ENCODE measurements around the gene TCERG1.

TCERG1 gene

DNA sequence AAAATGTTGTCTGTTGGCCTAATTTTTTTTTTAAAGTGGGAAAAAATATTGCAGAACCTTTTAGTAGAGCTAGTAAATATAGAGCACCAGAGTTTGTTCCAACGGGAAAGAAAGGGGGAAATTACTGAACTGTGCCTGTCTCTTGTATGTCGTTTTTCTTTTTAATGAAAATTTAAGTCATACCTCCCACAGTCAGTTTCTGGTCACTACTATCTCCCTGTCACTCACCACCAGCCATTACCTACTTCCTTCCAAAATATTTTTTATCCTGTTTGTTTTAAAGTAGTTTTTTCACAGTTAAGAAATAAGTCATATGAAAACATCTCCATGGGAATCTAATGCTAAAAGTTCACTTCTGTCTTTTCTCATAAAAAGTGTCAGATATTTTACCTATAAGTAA is 47.5 kb downstream of the TCERG1 start:
- Histone ChIP-seq H3K4me1 (ENCODE audit: insufficient read depth, low read length) (no peaks in the 10 kb centered on the region), H3K4me3 (ENCODE audit: low read depth in 1 of 2, low read length in 2 of 2) (no peak overlapping the region), H3K36me3 (ENCODE audit: insufficient read depth, low read length) (peaks cover 13% of the 10 kb centered on the region)

GRCh38 chr5:146499680-146500079 is 52.5 kb downstream of the TCERG1 start:
- no peaks in the 10 kb centered on the region for H3K27me3 ChIP-seq (ENCODE audit: control insufficient read depth in 1 of 2, insufficient read depth in 2 of 2, low read length in 2 of 2)
- H3K9me3 ChIP-seq (ENCODE audit: low read length): no peaks in the 10 kb centered on the region
- H3K9ac ChIP-seq (ENCODE audit: low read length): no peak overlapping the region
- H3K4me1 ChIP-seq (ENCODE audit: insufficient read depth, low read length): no peaks in the 10 kb centered on the region
- peaks cover 13% of the 10 kb centered on the region for H3K36me3 ChIP-seq (ENCODE audit: insufficient read depth, low read length)
- no peak overlapping the region for H3K4me3 ChIP-seq (ENCODE audit: low read depth in 1 of 2, low read length in 2 of 2)
- H3K27ac ChIP-seq (ENCODE audit: low read depth, low read length): no peak overlapping the region

More for the DNA sequence above, 47.5 kb downstream of the TCERG1 start:
- Histone ChIP-seq H3K27ac (ENCODE audit: low read depth, low read length) (no peak overlapping the region), H3K9me3 (ENCODE audit: low read length) (no peaks in the 10 kb centered on the region), H3K27me3 (ENCODE audit: control insufficient read depth in 1 of 2, insufficient read depth in 2 of 2, low read length in 2 of 2) (no peaks in the 10 kb centered on the region), H3K9ac (ENCODE audit: low read length) (no peak overlapping the region)

DNA sequence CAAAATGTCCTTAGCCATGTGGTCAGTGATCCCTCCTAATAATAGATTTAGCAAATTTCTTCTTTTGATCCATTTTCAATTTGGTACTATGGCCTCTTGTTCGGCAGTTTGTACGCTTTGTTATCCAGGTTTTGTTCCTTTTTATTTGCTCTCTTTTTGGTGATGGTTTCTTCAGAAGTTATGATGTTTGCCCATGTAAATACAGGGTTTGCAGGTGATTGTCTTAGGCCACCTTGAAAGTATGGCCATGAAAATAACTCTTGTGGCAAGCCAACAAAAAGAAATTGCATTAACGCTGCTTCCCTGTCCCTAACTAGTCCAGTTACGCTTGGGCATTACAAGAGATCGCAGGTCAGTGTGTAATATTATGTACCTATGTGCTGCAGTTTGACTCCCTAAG is 60.3 kb downstream of the TCERG1 start:
- peaks cover 48% of the 10 kb centered on the region for H3K36me3 ChIP-seq (ENCODE audit: insufficient read depth, low read length)
- H3K27ac ChIP-seq (ENCODE audit: low read depth, low read length): no peak overlapping the region
- H3K27me3 ChIP-seq (ENCODE audit: control insufficient read depth in 1 of 2, insufficient read depth in 2 of 2, low read length in 2 of 2): no peaks in the 10 kb centered on the region
- H3K9ac ChIP-seq (ENCODE audit: low read length): no peak overlapping the region
- H3K4me3 ChIP-seq (ENCODE audit: low read depth in 1 of 2, low read length in 2 of 2): no peak overlapping the region
- H3K9me3 ChIP-seq (ENCODE audit: low read length): no peaks in the 10 kb centered on the region
- H3K4me1 ChIP-seq (ENCODE audit: insufficient read depth, low read length): no peaks in the 10 kb centered on the region

- H3K4me1 ChIP-seq (ENCODE audit: insufficient read depth, low read length): no peaks in the 10 kb centered on the region
- no peaks in the 10 kb centered on the region for H3K9me3 ChIP-seq (ENCODE audit: low read length)
- no peak overlapping the region for H3K4me3 ChIP-seq (ENCODE audit: low read depth in 1 of 2, low read length in 2 of 2)
- no peaks in the 10 kb centered on the region for H3K27me3 ChIP-seq (ENCODE audit: control insufficient read depth in 1 of 2, insufficient read depth in 2 of 2, low read length in 2 of 2)
- peaks cover 41% of the 10 kb centered on the region for H3K36me3 ChIP-seq (ENCODE audit: insufficient read depth, low read length)
- H3K27ac ChIP-seq (ENCODE audit: low read depth, low read length): no peak overlapping the region
- H3K9ac ChIP-seq (ENCODE audit: low read length): no peak overlapping the region
These were observed 63.5 kb downstream of the TCERG1 start for GRCh38 chr5:146510559-146511125.

GRCh38 chr5:146513462-146513861 is 66.3 kb downstream of the TCERG1 start:
- Histone ChIP-seq H3K9ac (ENCODE audit: low read length) (no peak overlapping the region), H3K27me3 (ENCODE audit: control insufficient read depth in 1 of 2, insufficient read depth in 2 of 2, low read length in 2 of 2) (no peaks in the 10 kb centered on the region), H3K4me1 (ENCODE audit: insufficient read depth, low read length) (no peaks in the 10 kb centered on the region), H3K9me3 (ENCODE audit: low read length) (no peaks in the 10 kb centered on the region), H3K27ac (ENCODE audit: low read depth, low read length) (no peak overlapping the region), H3K36me3 (ENCODE audit: insufficient read depth, low read length) (peaks cover 18% of the 10 kb centered on the region), H3K4me3 (ENCODE audit: low read depth in 1 of 2, low read length in 2 of 2) (no peak overlapping the region)

DNA sequence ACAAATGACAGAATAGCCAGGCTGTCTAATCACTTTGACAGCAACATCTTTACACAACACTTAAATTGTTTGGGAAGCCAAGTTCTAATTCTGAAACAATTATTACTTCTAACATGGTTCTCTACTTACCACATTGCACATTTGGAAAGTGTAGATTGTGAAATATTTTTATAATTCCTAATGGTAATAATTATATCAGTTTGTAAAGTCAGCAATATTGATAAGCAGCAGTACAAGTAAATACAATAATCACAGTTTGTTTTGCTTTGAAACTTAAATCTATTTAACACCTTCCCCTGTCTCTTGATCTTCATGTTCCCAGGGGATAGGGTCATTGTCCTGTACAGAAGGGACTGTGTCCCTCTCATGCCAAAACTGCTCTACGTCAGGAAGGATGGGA is 67.4 kb downstream of the TCERG1 start:
- H3K9ac ChIP-seq (ENCODE audit: low read length): no peak overlapping the region
- no peaks in the 10 kb centered on the region for H3K4me1 ChIP-seq (ENCODE audit: insufficient read depth, low read length)
- peaks cover 12% of the 10 kb centered on the region for H3K36me3 ChIP-seq (ENCODE audit: insufficient read depth, low read length)
- no peaks in the 10 kb centered on the region for H3K9me3 ChIP-seq (ENCODE audit: low read length)
- no peaks in the 10 kb centered on the region for H3K27me3 ChIP-seq (ENCODE audit: control insufficient read depth in 1 of 2, insufficient read depth in 2 of 2, low read length in 2 of 2)
- H3K27ac ChIP-seq (ENCODE audit: low read depth, low read length): no peak overlapping the region
- no peak overlapping the region for H3K4me3 ChIP-seq (ENCODE audit: low read depth in 1 of 2, low read length in 2 of 2)

GRCh38 chr5:146515473-146516150 is 68.5 kb downstream of the TCERG1 start:
- H3K36me3 ChIP-seq (ENCODE audit: insufficient read depth, low read length): peaks cover 4% of the 10 kb centered on the region

DNA sequence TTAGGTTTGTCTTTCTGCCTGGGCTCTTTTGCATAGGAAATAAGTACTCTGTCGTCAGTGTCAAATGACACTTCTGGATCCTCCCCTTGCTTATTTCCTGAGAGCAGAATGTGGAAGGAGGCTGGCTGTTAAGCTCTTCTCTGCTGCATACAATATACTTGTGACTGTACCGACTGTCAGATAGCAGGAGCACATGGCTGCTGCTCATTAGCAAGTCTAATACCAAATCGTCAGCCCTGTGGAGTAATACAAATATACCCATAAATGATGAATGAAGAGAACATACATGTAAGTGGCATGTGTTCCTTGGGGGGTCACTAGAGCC is 69.0 kb downstream of the TCERG1 start, which contains the start of gene GPR151:
Gene GPR151 (minus strand): TSS at position 40 of the 325 bp plus-strand sequence. CDS start 77 bp downstream, outside the sequence.
- H3K9ac ChIP-seq (ENCODE audit: low read length): no peak within 1 kb of the TSS
- H3K4me3 ChIP-seq (ENCODE audit: low read depth in 1 of 2, low read length in 2 of 2): no peak within 1 kb of the TSS
- H3K9me3 ChIP-seq (ENCODE audit: low read length): no peaks in the 10 kb centered on the region
- H3K4me1 ChIP-seq (ENCODE audit: insufficient read depth, low read length): no peaks in the 10 kb centered on the region
- H3K27me3 ChIP-seq (ENCODE audit: control insufficient read depth in 1 of 2, insufficient read depth in 2 of 2, low read length in 2 of 2): no peaks in the 10 kb centered on the region
- no peak within 1 kb of the TSS for H3K27ac ChIP-seq (ENCODE audit: low read depth, low read length)
- H3K36me3 ChIP-seq (ENCODE audit: insufficient read depth, low read length): no peaks in the 10 kb centered on the region

More at GRCh38 chr5:146515473-146516150, 68.5 kb downstream of the TCERG1 start:
- Histone ChIP-seq H3K9ac (ENCODE audit: low read length) (no peak overlapping the region), H3K27me3 (ENCODE audit: control insufficient read depth in 1 of 2, insufficient read depth in 2 of 2, low read length in 2 of 2) (no peaks in the 10 kb centered on the region), H3K4me3 (ENCODE audit: low read depth in 1 of 2, low read length in 2 of 2) (no peak overlapping the region), H3K4me1 (ENCODE audit: insufficient read depth, low read length) (no peaks in the 10 kb centered on the region), H3K9me3 (ENCODE audit: low read length) (no peaks in the 10 kb centered on the region), H3K27ac (ENCODE audit: low read depth, low read length) (no peak overlapping the region)

DNA sequence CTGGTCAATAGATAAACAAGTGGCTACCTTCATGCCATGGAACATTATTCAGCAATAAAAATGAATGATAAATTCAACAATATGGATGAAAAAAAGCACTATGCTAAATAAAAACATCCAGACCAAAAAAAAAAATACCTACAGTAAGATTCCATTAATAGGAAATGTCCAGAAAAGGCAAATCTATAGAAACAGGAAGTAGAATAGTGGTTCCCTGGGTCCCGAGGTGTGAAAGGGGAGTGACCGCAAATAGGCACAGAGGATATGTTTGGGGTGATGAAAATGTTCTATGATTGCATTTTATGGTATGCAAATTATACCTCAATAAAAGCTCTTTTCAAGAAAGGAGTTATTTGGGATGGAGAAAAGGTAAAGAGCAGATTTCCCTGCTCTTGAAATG is 72.4 kb downstream of the TCERG1 start:
- no peak overlapping the region for H3K4me3 ChIP-seq (ENCODE audit: low read depth in 1 of 2, low read length in 2 of 2)
- no peak overlapping the region for H3K27ac ChIP-seq (ENCODE audit: low read depth, low read length)
- no peaks in the 10 kb centered on the region for H3K4me1 ChIP-seq (ENCODE audit: insufficient read depth, low read length)
- no peaks in the 10 kb centered on the region for H3K36me3 ChIP-seq (ENCODE audit: insufficient read depth, low read length)
- no peaks in the 10 kb centered on the region for H3K27me3 ChIP-seq (ENCODE audit: control insufficient read depth in 1 of 2, insufficient read depth in 2 of 2, low read length in 2 of 2)
- H3K9ac ChIP-seq (ENCODE audit: low read length): no peak overlapping the region
- H3K9me3 ChIP-seq (ENCODE audit: low read length): no peaks in the 10 kb centered on the region

DNA sequence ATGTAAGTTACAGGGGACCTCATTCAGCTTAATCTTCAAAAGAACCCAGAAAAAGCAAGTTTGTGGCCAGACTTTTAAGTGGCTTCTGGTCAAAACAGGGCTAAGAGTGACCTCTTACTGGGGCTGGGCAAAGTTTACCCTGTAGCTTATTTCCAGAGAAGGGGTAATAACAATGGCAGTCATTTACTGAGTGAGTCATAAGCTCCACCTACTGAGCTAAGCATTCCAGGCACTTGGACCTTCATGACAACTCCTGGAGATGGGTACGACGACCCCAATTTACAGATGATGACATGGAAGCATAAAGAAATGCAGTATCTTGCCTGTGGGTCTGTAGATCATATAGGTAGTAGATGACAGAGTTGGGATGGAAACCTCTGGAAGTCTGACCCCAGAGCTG is 73.6 kb downstream of the TCERG1 start:
- Histone ChIP-seq H3K4me3 (ENCODE audit: low read depth in 1 of 2, low read length in 2 of 2) (no peak overlapping the region), H3K27ac (ENCODE audit: low read depth, low read length) (no peak overlapping the region), H3K9me3 (ENCODE audit: low read length) (no peaks in the 10 kb centered on the region)

GRCh38 chr5:146521403-146522106 is 74.4 kb downstream of the TCERG1 start:
- no peaks in the 10 kb centered on the region for H3K27me3 ChIP-seq (ENCODE audit: control insufficient read depth in 1 of 2, insufficient read depth in 2 of 2, low read length in 2 of 2)

More for the DNA sequence above, 73.6 kb downstream of the TCERG1 start:
- Histone ChIP-seq H3K9ac (ENCODE audit: low read length) (no peak overlapping the region), H3K4me1 (ENCODE audit: insufficient read depth, low read length) (no peaks in the 10 kb centered on the region), H3K36me3 (ENCODE audit: insufficient read depth, low read length) (no peaks in the 10 kb centered on the region), H3K27me3 (ENCODE audit: control insufficient read depth in 1 of 2, insufficient read depth in 2 of 2, low read length in 2 of 2) (no peaks in the 10 kb centered on the region)

More at GRCh38 chr5:146521403-146522106, 74.4 kb downstream of the TCERG1 start:
- Histone ChIP-seq H3K27ac (ENCODE audit: low read depth, low read length) (no peak overlapping the region), H3K9me3 (ENCODE audit: low read length) (no peaks in the 10 kb centered on the region), H3K36me3 (ENCODE audit: insufficient read depth, low read length) (no peaks in the 10 kb centered on the region), H3K4me1 (ENCODE audit: insufficient read depth, low read length) (no peaks in the 10 kb centered on the region), H3K9ac (ENCODE audit: low read length) (no peak overlapping the region), H3K4me3 (ENCODE audit: low read depth in 1 of 2, low read length in 2 of 2) (no peak overlapping the region)
